ENCODE data around the gene TAF5L. TPM values are rescaled to one million over a fixed set of nuclear protein-coding genes. Genes with fewer than 3 reads are reported as not detected.
A peak's percentile ranks its signal among the peaks of the same experiment; 100 is the strongest.
"Not testable (repeated sequence)": the region's sequence is repeated elsewhere in the genome, so short reads cannot be mapped to it uniquely, and the experiment has no call there.

The TAF5L gene
- total RNA-seq, 1 experiment from 2014 or later = 21.5 TPM

GRCh38 chr1:229645324-229645993, 19.5 kb upstream of the TAF5L start:
- in situ Hi-C loops (cut with HindIII; ENCODE audit: low pct_unique_long_range_greater_than_20kb, low sequenced_read_pairs) = no loop called here
- DNase-seq (ENCODE audit: low read depth, low spot score) = no peak

GRCh38 chr1:229643996-229644745, 18.2 kb upstream of the TAF5L start:
- no peak for DNase-seq (ENCODE audit: low read depth, low spot score)
- in situ Hi-C loops (cut with HindIII; ENCODE audit: low pct_unique_long_range_greater_than_20kb, low sequenced_read_pairs) = no loop called here

- in situ Hi-C loops (cut with HindIII; ENCODE audit: low pct_unique_long_range_greater_than_20kb, low sequenced_read_pairs) = no loop called here
- DNase-seq (ENCODE audit: low read depth, low spot score) = no peak
These were observed 17.0 kb upstream of the TAF5L start for GRCh38 chr1:229642970-229643369.

GRCh38 chr1:229642376-229642775, 16.5 kb upstream of the TAF5L start:
- in situ Hi-C loops (cut with HindIII; ENCODE audit: low pct_unique_long_range_greater_than_20kb, low sequenced_read_pairs) = no loop called here
- no peak for DNase-seq (ENCODE audit: low read depth, low spot score)

GRCh38 chr1:229641306-229641705, 15.4 kb upstream of the TAF5L start:
- no peak for DNase-seq (ENCODE audit: low read depth, low spot score)
- in situ Hi-C loops (cut with HindIII; ENCODE audit: low pct_unique_long_range_greater_than_20kb, low sequenced_read_pairs) = no loop called here

GRCh38 chr1:229640455-229640854, 14.5 kb upstream of the TAF5L start:
- DNase-seq (ENCODE audit: low read depth, low spot score) = no peak
- in situ Hi-C loops (cut with HindIII; ENCODE audit: low pct_unique_long_range_greater_than_20kb, low sequenced_read_pairs) = no loop called here

- in situ Hi-C loops (cut with HindIII; ENCODE audit: low pct_unique_long_range_greater_than_20kb, low sequenced_read_pairs) = no loop called here
- DNase-seq (ENCODE audit: low read depth, low spot score) = no peak
These were observed 11.8 kb upstream of the TAF5L start for GRCh38 chr1:229637746-229638145.

GRCh38 chr1:229636042-229636441, 10.1 kb upstream of the TAF5L start:
- in situ Hi-C loops (cut with HindIII; ENCODE audit: low pct_unique_long_range_greater_than_20kb, low sequenced_read_pairs) = no loop called here
- DNase-seq (ENCODE audit: low read depth, low spot score) = no peak

- no peak for DNase-seq (ENCODE audit: low read depth, low spot score)
- in situ Hi-C loops (cut with HindIII; ENCODE audit: low pct_unique_long_range_greater_than_20kb, low sequenced_read_pairs) = no loop called here
These were observed 6.0 kb upstream of the TAF5L start for GRCh38 chr1:229631966-229632365.

- in situ Hi-C loops (cut with HindIII; ENCODE audit: low pct_unique_long_range_greater_than_20kb, low sequenced_read_pairs) = no loop called here
These were observed 5.2 kb upstream of the TAF5L start for GRCh38 chr1:229631148-229631547.

GRCh38 chr1:229629261-229629660, 3.3 kb upstream of the TAF5L start:
- DNase-seq (ENCODE audit: low read depth, low spot score) = no peak
- in situ Hi-C loops (cut with HindIII; ENCODE audit: low pct_unique_long_range_greater_than_20kb, low sequenced_read_pairs) = no loop called here

More at GRCh38 chr1:229631148-229631547, 5.2 kb upstream of the TAF5L start:
- DNase-seq (ENCODE audit: low read depth, low spot score) = no peak

- DNase-seq (ENCODE audit: low read depth, low spot score) = no peak
- in situ Hi-C loops (cut with HindIII; ENCODE audit: low pct_unique_long_range_greater_than_20kb, low sequenced_read_pairs) = no loop called here
These were observed 1.1 kb upstream of the TAF5L start for GRCh38 chr1:229627003-229627402.

- in situ Hi-C loops (cut with HindIII; ENCODE audit: low pct_unique_long_range_greater_than_20kb, low sequenced_read_pairs) = no loop called here
- peak; percentile 16 for DNase-seq (ENCODE audit: low read depth, low spot score)
These were observed 629 bp downstream of the TAF5L start for GRCh38 chr1:229625071-229625914.

GRCh38 chr1:229624521-229625070, 1.3 kb downstream of the TAF5L start:
- in situ Hi-C loops (cut with HindIII; ENCODE audit: low pct_unique_long_range_greater_than_20kb, low sequenced_read_pairs) = no loop called here
- no peak for DNase-seq (ENCODE audit: low read depth, low spot score)

- DNase-seq (ENCODE audit: low read depth, low spot score) = no peak
- in situ Hi-C loops (cut with HindIII; ENCODE audit: low pct_unique_long_range_greater_than_20kb, low sequenced_read_pairs) = no loop called here
These were observed 2.1 kb downstream of the TAF5L start for GRCh38 chr1:229623838-229624237.

- DNase-seq (ENCODE audit: low read depth, low spot score) = no peak
- in situ Hi-C loops (cut with HindIII; ENCODE audit: low pct_unique_long_range_greater_than_20kb, low sequenced_read_pairs) = no loop called here
These were observed 2.7 kb downstream of the TAF5L start for GRCh38 chr1:229623225-229623624.

- DNase-seq (ENCODE audit: low read depth, low spot score); in situ Hi-C loops (cut with HindIII; ENCODE audit: low pct_unique_long_range_greater_than_20kb, low sequenced_read_pairs): not testable (repeated sequence)
These were observed 3.2 kb downstream of the TAF5L start for GRCh38 chr1:229622641-229623120.

- in situ Hi-C loops (cut with HindIII; ENCODE audit: low pct_unique_long_range_greater_than_20kb, low sequenced_read_pairs) = no loop called here
- no peak for DNase-seq (ENCODE audit: low read depth, low spot score)
These were observed 4.3 kb downstream of the TAF5L start for GRCh38 chr1:229621663-229622062.

All from SK-MEL-5 (cell line).